ENCODE results near the gene RGS3. TPM values are rescaled to one million over a fixed set of nuclear protein-coding genes. Genes with fewer than 3 reads are reported as not detected.
"Not testable (repeated sequence)": the region's sequence is repeated elsewhere in the genome, so short reads cannot be mapped to it uniquely, and the experiment has no call there.

RGS3 gene
- polyA plus RNA-seq, 1 donor: 33.0 TPM

DNA sequence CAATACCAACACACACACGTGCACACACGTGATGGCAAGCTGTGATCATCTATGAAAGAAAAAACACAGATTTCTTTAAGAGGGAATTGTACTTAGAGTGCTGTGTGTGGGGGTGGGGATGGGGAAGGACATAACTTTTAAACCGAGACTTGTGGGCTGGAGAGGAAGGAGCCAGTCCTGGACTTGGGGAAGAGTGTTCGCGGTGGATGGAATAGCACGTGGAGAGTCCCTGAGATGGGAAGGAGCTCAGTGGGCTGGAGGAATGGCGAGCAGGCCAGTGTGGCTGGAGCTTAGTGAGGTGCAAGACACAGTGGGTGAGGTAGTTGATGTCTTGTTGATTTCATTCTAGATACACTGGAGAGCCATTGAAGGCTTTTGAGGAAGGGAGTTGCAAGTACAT lies 78.5 kb downstream of the RGS3 start:
- H3K9me3 ChIP-seq (ENCODE audit: control insufficient read depth, low read depth, low read length): no peaks in the 10 kb centered on the region
- H3K36me3 ChIP-seq (ENCODE audit: control insufficient read depth, insufficient read depth, low read length): peaks cover 69% of the 10 kb centered on the region
- no peak for DNase-seq
- H3K27ac ChIP-seq (ENCODE audit: low read length): no peak overlapping the region
- peaks cover 15% of the 10 kb centered on the region for H3K4me1 ChIP-seq (ENCODE audit: control insufficient read depth, insufficient read depth, low read length)
- 100% methylated on average over 1 of the region's 7 CpGs for WGBS (ENCODE audit: insufficient coverage, low lambda C conversion rate)
- no peak overlapping the region for H3K4me3 ChIP-seq (ENCODE audit: low read length)
- H3K27me3 ChIP-seq (ENCODE audit: control insufficient read depth, insufficient read depth, low read length): no peaks in the 10 kb centered on the region

DNA sequence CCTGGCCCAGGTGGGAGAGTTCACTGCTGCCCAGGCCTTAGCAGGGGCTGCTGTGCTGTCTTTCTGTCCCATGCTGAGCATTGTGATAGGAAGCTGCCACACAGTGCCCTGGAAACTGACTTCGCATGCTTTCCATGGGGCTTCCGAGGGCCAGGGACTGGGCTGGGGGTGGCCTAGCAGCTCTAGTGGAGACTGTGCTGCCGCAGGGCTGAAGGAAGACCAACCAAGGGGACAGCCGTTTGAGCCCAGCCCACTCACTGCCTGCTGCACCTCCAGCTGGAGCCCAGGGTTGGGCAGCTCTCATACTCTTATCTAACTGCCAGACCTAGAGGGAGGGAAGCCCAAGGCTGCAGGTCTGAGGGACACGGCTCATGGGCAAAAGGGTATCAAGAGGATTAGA lies 79.2 kb downstream of the RGS3 start:
- H3K36me3 ChIP-seq (ENCODE audit: control insufficient read depth, insufficient read depth, low read length): peaks cover 61% of the 10 kb centered on the region
- H3K9me3 ChIP-seq (ENCODE audit: control insufficient read depth, low read depth, low read length): no peaks in the 10 kb centered on the region
- peaks cover 16% of the 10 kb centered on the region for H3K4me1 ChIP-seq (ENCODE audit: control insufficient read depth, insufficient read depth, low read length)
- H3K4me3 ChIP-seq (ENCODE audit: low read length): no peak overlapping the region
- H3K27me3 ChIP-seq (ENCODE audit: control insufficient read depth, insufficient read depth, low read length): no peaks in the 10 kb centered on the region
- no peak overlapping the region for H3K27ac ChIP-seq (ENCODE audit: low read length)
- no CpG with 5 or more reads among the region's 5 CpGs for WGBS (ENCODE audit: insufficient coverage, low lambda C conversion rate)
- DNase-seq: no peak

DNA sequence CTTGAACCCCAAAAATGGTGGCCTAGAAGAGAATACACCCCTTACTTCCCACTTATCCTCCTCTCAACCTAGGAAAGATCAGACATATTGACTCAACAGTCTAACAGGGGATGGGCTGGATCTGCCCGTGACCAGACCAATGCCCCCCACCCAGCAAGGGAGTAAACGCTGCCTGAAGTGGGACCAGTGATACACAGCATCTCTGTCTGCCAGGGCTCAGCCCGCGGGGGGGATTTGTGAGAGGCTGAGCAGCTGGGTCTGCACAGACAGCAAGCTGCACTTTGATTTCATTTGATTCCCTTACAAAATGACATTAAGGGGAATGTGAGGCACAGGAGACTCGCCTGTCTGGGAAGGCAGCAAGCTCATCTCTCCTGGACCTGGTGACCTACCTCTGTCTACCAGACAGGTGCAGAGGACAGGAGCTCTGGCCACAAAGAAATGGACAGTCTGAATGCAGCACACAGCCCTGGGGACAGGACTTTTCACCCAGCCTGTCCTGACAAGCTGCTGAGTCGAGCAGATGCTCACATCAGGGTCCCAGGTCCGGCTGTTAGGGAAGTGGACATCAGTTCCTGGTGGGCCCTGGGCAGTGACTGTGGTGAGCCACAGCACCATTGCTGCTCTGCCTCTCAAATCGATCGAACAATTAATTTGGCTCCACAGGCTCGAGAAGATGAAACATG lies 79.9 kb downstream of the RGS3 start:
- Histone ChIP-seq H3K4me3 (ENCODE audit: low read length) (no peak overlapping the region), H3K36me3 (ENCODE audit: control insufficient read depth, insufficient read depth, low read length) (peaks cover 54% of the 10 kb centered on the region), H3K27me3 (ENCODE audit: control insufficient read depth, insufficient read depth, low read length) (no peaks in the 10 kb centered on the region), H3K9me3 (ENCODE audit: control insufficient read depth, low read depth, low read length) (no peaks in the 10 kb centered on the region), H3K4me1 (ENCODE audit: control insufficient read depth, insufficient read depth, low read length) (peaks cover 23% of the 10 kb centered on the region), H3K27ac (ENCODE audit: low read length) (no peak overlapping the region)
- WGBS (ENCODE audit: insufficient coverage, low lambda C conversion rate): no CpG with 5 or more reads among the region's 10 CpGs
- DNase-seq: no peak

DNA sequence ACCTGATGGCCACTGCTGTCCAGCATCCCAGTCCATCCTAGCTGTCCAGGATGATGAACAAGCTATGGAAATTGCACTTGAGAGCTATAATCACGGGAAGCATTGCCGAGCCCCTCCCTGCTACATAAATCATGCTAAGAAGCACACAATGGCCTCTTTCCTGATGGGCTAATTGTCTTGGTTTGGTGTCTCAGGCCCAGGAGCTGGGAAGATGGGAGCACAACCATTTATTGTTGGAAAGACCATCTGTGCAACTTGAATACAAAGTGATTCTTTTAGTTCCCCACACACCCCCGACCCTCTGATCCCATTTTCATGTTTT lies 80.4 kb downstream of the RGS3 start:
- Histone ChIP-seq H3K4me1 (ENCODE audit: control insufficient read depth, insufficient read depth, low read length) (peaks cover 28% of the 10 kb centered on the region), H3K9me3 (ENCODE audit: control insufficient read depth, low read depth, low read length) (no peaks in the 10 kb centered on the region), H3K4me3 (ENCODE audit: low read length) (no peak overlapping the region), H3K36me3 (ENCODE audit: control insufficient read depth, insufficient read depth, low read length) (peaks cover 52% of the 10 kb centered on the region), H3K27ac (ENCODE audit: low read length) (no peak overlapping the region), H3K27me3 (ENCODE audit: control insufficient read depth, insufficient read depth, low read length) (no peaks in the 10 kb centered on the region)
- DNase-seq: no peak
- WGBS (ENCODE audit: insufficient coverage, low lambda C conversion rate): 56% methylated on average over 1 of the region's 3 CpGs

DNA sequence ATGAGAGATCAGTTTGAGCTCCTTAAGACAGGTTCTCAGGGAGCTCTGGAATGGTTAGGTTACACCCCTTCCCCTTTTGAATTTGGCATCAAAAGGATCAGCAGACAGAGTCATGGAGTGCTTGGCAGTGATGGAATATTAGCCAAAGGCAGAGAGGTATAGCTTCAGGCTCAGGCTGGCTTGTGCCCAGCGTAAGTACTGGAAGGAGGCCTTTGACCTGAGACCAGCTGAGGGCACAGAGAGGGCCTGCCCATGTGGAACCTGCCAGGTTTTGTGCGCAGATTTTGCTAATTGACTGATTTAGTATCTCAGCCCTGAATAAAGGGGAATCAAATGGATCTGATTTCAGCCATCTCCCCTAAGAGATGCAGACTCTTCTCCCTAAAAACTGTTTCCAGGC lies 81.5 kb downstream of the RGS3 start:
- no peak for DNase-seq
- Histone ChIP-seq H3K4me3 (ENCODE audit: low read length) (no peak overlapping the region), H3K36me3 (ENCODE audit: control insufficient read depth, insufficient read depth, low read length) (peaks cover 44% of the 10 kb centered on the region), H3K27ac (ENCODE audit: low read length) (no peak overlapping the region), H3K9me3 (ENCODE audit: control insufficient read depth, low read depth, low read length) (no peaks in the 10 kb centered on the region), H3K4me1 (ENCODE audit: control insufficient read depth, insufficient read depth, low read length) (peaks cover 29% of the 10 kb centered on the region), H3K27me3 (ENCODE audit: control insufficient read depth, insufficient read depth, low read length) (no peaks in the 10 kb centered on the region)
- WGBS (ENCODE audit: insufficient coverage, low lambda C conversion rate): no CpG with 5 or more reads among the region's 2 CpGs

DNA sequence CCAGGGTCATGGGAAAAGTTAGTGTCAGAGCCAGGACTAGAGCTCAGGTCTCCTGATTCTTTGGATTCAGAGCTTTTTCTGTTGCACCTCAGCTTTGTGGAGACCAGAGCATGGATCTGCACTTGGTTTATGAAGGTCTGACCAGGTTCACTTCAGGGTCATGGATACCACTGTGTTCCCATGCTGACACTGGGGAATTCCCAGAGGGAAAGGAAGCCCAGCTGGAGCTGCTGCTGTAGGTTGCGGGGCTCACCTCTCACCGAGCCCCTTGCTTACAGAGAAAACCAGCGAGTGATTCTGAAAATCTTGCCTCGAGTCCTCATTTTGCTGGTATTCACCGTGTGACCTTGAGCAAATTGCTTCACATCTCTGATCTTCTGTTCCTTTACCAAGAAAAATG lies 83.0 kb downstream of the RGS3 start:
- WGBS (ENCODE audit: insufficient coverage, low lambda C conversion rate): no CpG with 5 or more reads among the region's 5 CpGs
- DNase-seq: no peak
- Histone ChIP-seq H3K9me3 (ENCODE audit: control insufficient read depth, low read depth, low read length) (no peaks in the 10 kb centered on the region), H3K4me3 (ENCODE audit: low read length) (no peak overlapping the region), H3K27ac (ENCODE audit: low read length) (no peak overlapping the region), H3K27me3 (ENCODE audit: control insufficient read depth, insufficient read depth, low read length) (no peaks in the 10 kb centered on the region), H3K36me3 (ENCODE audit: control insufficient read depth, insufficient read depth, low read length) (peaks cover 29% of the 10 kb centered on the region), H3K4me1 (ENCODE audit: control insufficient read depth, insufficient read depth, low read length) (peaks cover 20% of the 10 kb centered on the region)

DNA sequence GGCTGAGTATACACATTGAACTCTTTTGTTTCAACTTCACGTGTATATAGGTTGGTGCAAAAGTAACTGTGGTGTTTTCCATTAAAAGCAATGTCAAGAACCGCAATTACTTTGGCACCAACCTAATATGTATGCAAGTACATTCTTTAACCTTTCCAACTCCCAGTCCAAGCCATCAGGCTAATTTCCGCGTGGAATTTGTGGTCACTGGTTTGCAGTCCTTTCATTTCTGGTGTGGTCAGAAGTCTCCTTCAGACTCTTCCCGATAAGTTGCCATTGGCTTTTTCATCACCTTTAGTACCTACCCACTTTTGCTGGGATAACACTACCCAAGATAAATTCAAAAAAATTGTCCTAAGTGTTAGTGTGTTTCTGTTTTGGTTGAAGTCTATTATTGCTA lies 84.0 kb downstream of the RGS3 start:
- Histone ChIP-seq H3K27ac (ENCODE audit: low read length) (no peak overlapping the region), H3K4me1 (ENCODE audit: control insufficient read depth, insufficient read depth, low read length) (peaks cover 20% of the 10 kb centered on the region), H3K9me3 (ENCODE audit: control insufficient read depth, low read depth, low read length) (no peaks in the 10 kb centered on the region), H3K4me3 (ENCODE audit: low read length) (no peak overlapping the region), H3K36me3 (ENCODE audit: control insufficient read depth, insufficient read depth, low read length) (peaks cover 20% of the 10 kb centered on the region), H3K27me3 (ENCODE audit: control insufficient read depth, insufficient read depth, low read length) (no peaks in the 10 kb centered on the region)
- WGBS (ENCODE audit: insufficient coverage, low lambda C conversion rate): no CpG with 5 or more reads among the region's 5 CpGs
- no peak for DNase-seq

DNA sequence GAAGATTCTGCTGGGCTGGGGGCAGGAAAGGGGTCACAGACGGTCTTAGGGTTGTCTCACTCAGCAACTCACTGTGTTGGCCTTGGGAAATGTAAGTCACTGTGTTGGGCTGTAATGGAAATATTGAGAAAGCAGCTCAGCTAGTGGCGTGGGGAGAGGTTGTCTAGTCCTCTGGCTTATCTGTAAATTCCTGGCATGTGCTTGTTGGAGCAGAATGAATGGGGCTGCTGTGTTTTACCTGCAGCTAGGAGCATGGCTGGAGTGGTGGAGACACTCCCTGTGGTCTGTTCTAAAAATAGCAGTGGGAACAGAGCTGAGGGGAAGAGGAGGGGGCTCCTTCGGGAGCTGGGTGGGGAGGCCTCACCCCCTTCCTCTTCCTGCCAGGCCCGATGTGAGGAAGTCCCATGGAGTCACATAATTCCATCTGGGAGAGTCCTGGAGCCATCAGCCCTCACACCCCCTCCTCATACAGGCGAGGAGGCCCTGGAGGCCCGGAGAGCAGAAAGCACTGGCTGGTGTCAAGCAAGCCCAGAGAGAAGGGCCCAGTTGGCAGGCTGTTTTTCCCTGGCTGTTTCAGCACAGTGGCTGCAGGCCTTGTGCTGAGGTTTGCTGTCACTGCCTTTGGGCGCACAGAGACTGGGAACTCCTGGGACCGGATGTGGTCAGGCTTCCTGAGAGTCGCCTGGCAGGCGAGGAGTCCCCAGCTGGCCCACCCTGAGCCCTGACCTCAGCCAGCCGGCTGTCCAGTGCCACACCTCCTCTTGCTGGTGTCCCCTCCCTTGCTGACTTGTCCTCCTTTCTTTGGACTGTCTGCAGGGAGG lies 84.9 kb downstream of the RGS3 start:
- Histone ChIP-seq H3K27ac (ENCODE audit: low read length) (peak overlapping the region; percentile 63), H3K9me3 (ENCODE audit: control insufficient read depth, low read depth, low read length) (no peaks in the 10 kb centered on the region), H3K36me3 (ENCODE audit: control insufficient read depth, insufficient read depth, low read length) (peaks cover 11% of the 10 kb centered on the region), H3K4me3 (ENCODE audit: low read length) (no peak overlapping the region), H3K27me3 (ENCODE audit: control insufficient read depth, insufficient read depth, low read length) (no peaks in the 10 kb centered on the region), H3K4me1 (ENCODE audit: control insufficient read depth, insufficient read depth, low read length) (peaks cover 20% of the 10 kb centered on the region)
- peak; percentile 32 to 71 for DNase-seq
- WGBS (ENCODE audit: insufficient coverage, low lambda C conversion rate): no CpG with 5 or more reads among the region's 11 CpGs

DNA sequence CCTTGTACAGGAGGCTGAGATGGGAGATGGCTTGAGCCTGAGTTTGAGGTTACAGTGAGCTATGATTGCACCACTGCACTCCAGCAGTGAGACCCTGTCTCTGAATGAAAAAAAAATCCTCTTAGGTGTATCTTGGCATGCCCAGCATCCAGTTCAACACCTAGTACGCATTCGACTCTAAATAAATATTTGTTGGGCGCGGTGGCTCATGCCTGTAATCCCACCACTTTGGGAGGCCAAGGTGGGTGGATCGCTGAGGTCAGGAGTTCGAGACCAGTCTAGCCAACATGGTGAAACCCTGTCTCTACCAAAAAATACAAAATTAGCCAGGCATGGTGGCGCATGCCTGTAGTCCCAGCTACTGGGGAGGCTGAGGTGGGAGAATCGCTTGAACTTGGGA lies 86.4 kb downstream of the RGS3 start:
- H3K4me3 ChIP-seq (ENCODE audit: low read length); H3K27ac ChIP-seq (ENCODE audit: low read length); H3K9me3 ChIP-seq (ENCODE audit: control insufficient read depth, low read depth, low read length); H3K27me3 ChIP-seq (ENCODE audit: control insufficient read depth, insufficient read depth, low read length); H3K36me3 ChIP-seq (ENCODE audit: control insufficient read depth, insufficient read depth, low read length); DNase-seq: not testable (repeated sequence)
- 100% methylated on average over 1 of the region's 8 CpGs for WGBS (ENCODE audit: insufficient coverage, low lambda C conversion rate)
- H3K4me1 ChIP-seq (ENCODE audit: control insufficient read depth, insufficient read depth, low read length): peaks cover 20% of the 10 kb centered on the region

DNA sequence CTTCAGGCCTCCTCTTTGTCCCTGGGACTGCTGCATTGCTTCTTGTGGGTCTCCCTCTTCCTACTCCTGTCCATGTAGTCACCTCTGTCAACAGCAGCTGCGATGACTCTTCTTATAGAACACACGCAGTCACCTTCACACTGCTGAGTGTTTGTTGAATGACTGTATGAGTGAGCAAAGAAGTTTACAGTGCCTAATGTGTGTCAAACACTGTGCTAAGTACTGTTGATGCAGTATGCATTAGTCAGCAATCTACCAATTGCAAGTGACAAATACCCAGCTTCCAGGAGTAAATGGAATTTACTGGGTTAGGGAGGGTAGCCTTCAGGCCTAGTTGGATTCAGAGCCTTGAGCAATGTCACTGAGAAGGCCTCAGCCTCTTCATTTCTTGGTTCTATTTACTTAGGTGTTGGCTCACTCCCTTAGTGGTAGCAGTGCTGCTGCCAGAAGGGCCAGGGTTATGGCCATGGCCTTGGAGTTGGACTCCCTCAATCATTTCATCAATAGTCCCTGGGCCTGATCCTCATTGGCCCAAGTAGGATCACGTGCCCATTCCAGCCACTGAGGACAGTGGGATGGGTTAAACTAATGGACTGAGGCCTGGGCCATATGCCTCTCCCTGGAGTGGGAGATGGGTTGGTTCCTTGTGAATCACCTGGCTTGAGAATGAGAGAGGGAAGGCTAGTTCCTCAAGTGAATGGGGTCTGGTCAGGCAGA lies 93.5 kb downstream of the RGS3 start:
- H3K4me1 ChIP-seq (ENCODE audit: control insufficient read depth, insufficient read depth, low read length): no peaks in the 10 kb centered on the region
- H3K4me3 ChIP-seq (ENCODE audit: low read length): no peak overlapping the region
- H3K27ac ChIP-seq (ENCODE audit: low read length): no peak overlapping the region
- no peaks in the 10 kb centered on the region for H3K9me3 ChIP-seq (ENCODE audit: control insufficient read depth, low read depth, low read length)
- WGBS (ENCODE audit: insufficient coverage, low lambda C conversion rate): no CpG with 5 or more reads among the region's 3 CpGs
- no peaks in the 10 kb centered on the region for H3K27me3 ChIP-seq (ENCODE audit: control insufficient read depth, insufficient read depth, low read length)
- no peak for DNase-seq
- H3K36me3 ChIP-seq (ENCODE audit: control insufficient read depth, insufficient read depth, low read length): no peaks in the 10 kb centered on the region
